AG09319 (cell line): Measurements from ENCODE around the gene ZNF69.
"Not testable (repeated sequence)": the region's sequence is repeated elsewhere in the genome, so short reads cannot be mapped to it uniquely, and the experiment has no call there.

Experiments
- DNase-seq: peaks from one replicate; pipeline ENCODE4 v3.0.0-alpha.2; 2010; ENCODE audit warnings: low read depth; ENCODE audit errors: extremely low read depth
- CTCF ChIP-seq: IDR thresholded peaks from 2 replicates; pipeline ENCODE4 v1.5.1; 2011; ENCODE audit warnings: low read depth, mild to moderate bottlenecking, inconsistent platforms, low read length, moderate library complexity

ZNF69 gene

DNA sequence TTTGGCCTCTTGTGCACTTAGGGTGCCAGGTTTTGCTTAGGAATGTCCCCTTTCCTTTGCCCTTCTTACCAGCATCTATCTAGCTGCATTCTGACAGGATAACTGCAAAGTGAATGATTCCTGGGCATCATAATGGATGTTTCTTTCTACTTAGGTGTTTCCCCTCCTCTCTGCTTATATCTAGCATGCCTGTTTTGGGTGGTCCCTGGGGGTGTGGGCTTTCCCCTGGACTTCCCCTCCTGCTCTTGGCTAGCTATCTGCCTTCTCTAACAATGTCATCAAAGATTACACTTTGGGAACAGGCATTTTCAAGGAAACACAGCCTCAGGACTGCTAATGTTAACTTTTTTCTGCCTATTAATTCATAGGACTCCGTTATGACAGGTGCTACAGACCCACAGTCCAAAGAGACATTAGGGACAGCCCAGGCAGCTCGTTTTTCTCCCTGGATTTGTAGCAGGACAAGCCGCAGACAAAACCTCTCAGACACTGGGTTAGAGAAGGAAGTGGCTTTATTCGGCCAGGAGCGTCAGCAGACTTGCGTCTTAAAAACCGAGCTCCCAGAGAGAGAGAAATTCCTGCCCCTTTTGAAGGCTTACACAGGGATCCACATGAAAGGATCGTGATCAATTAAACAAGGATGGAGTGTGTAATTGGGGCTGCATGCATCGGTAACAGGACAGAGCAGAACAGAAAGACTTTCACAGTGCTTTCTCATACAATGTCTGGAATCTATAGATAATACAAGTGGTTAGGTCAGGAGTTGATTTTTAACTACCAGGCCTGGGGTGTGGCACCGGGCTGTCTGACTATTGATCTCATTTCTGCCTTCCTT lies 54.6 kb downstream of the ZNF69 start:
- no peak for DNase-seq
- TF ChIP-seq CTCF, result no peak

DNA sequence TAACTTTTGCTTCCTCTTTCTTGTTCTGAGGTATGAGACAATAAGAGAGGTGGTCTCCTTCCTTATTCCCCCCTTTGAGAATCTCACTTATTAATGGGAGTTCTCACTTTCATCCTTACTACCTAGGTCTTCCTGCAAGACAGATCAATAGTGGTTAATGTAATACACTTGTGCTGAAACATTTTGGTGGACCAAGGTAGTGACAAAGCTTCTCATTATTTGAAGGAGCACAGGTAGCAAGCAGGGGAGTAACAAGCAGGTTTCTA lies 55.2 kb downstream of the ZNF69 start:
- no peak for TF ChIP-seq CTCF
- DNase-seq, result no peak

- no peak for DNase-seq
- TF ChIP-seq CTCF, result no peak
These were observed 57.1 kb downstream of the ZNF69 start for GRCh38 chr19:11944656-11945055.

DNA sequence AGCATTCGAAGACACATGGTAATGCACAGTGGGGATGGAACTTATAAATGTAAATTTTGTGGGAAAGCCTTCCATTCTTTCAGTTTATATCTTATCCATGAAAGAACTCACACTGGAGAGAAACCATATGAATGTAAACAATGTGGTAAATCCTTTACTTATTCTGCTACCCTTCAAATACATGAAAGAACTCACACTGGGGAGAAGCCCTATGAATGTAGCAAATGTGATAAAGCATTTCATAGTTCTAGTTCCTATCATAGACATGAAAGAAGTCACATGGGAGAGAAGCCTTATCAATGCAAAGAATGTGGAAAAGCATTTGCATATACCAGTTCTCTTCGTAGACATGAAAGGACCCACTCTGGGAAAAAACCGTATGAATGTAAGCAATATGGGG lies 61.1 kb downstream of the ZNF69 start:
- DNase-seq, result no peak
- no peak for TF ChIP-seq CTCF

DNA sequence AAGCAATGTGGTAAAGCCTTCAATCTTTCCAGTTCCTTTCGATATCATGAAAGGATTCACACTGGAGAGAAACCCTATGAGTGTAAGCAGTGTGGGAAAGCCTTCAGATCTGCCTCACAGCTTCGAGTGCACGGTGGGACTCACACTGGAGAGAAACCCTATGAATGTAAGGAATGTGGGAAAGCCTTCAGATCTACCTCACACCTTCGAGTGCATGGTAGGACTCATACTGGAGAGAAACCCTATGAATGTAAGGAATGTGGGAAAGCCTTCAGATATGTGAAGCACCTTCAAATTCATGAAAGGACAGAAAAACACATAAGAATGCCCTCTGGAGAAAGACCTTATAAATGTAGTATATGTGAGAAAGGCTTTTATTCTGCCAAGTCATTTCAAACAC lies 61.6 kb downstream of the ZNF69 start:
- no peak for TF ChIP-seq CTCF
- DNase-seq, result no peak

- DNase-seq, result not testable (repeated sequence)
These were observed 62.1 kb downstream of the ZNF69 start for GRCh38 chr19:11949614-11950080.

- no peak for DNase-seq
- no peak for TF ChIP-seq CTCF
These were observed 62.7 kb downstream of the ZNF69 start for GRCh38 chr19:11950312-11950711.
